ENCODE data around the gene TSC22D1.

- no peak for TF ChIP-seq CTCF (conservative IDR thresholded peaks at IDR 0.05; ENCODE audit: low read depth, low read length)
- TF ChIP-seq RAD21 (IDR thresholded peaks at IDR 0.05; ENCODE audit: low read length), result no peak
- no peak for TF ChIP-seq POLR2A (IDR thresholded peaks at IDR 0.05; ENCODE audit: low read depth, low read length)
- TF ChIP-seq CHD1 (IDR thresholded peaks at IDR 0.05; ENCODE audit: low read depth, low read length), result no peak
- TF ChIP-seq CEBPB (IDR thresholded peaks at IDR 0.05; ENCODE audit: low read depth, low read length), result no peak
- no peak for TF ChIP-seq MAZ (IDR thresholded peaks at IDR 0.05; ENCODE audit: borderline replicate concordance, low read depth, low read length)
- no peak for TF ChIP-seq BHLHE40 (IDR thresholded peaks at IDR 0.05; ENCODE audit: low read depth, low read length)
- no peak for TF ChIP-seq USF2 (IDR thresholded peaks at IDR 0.05; ENCODE audit: low read depth, low read length)
- no peak for TF ChIP-seq ELK1 (IDR thresholded peaks at IDR 0.05; ENCODE audit: borderline replicate concordance, low read depth, low read length)
- TF ChIP-seq MXI1 (IDR thresholded peaks at IDR 0.05; ENCODE audit: borderline replicate concordance, low read depth, low read length), result no peak
- no peak for TF ChIP-seq MAFK (IDR thresholded peaks at IDR 0.05; ENCODE audit: low read depth, low read length)
- TF ChIP-seq RCOR1 (IDR thresholded peaks at IDR 0.05; ENCODE audit: insufficient replicate concordance, low read length), result no peak
- no peak for TF ChIP-seq FOS (IDR thresholded peaks at IDR 0.05; ENCODE audit: low read depth, low read length)
- TF ChIP-seq SMC3 (IDR thresholded peaks at IDR 0.05; ENCODE audit: low read depth, low read length), result no peak
Observed at GRCh38 chr13:44402899-44403445, 173.2 kb downstream of the TSC22D1 start.

All from IMR-90 (cell line).